Right ventricle myocardium superior (tissue), 1 donor: Measurements from ENCODE around the gene PPP4R3B. TPM values are rescaled to one million over a fixed set of nuclear protein-coding genes. Genes with fewer than 3 reads are reported as not detected.
"Not testable (repeated sequence)": the region's sequence is repeated elsewhere in the genome, so short reads cannot be mapped to it uniquely, and the experiment has no call there.

ENCODE experiments used
- ATAC-seq: fragments of 200-7000 bp; cut with Tn5 transposase; one replicate; pipeline ENCODE4 v1.9.1; 2020; ENCODE audit warnings: mild to moderate bottlenecking; ENCODE audit not compliant: poor library complexity
- DNase-seq: peaks from one replicate; pipeline ENCODE4 v3.0.0-alpha.2; 2020
- intact Hi-C: fragments of 100-400 bp; cut with DNase I; formaldehyde crosslinking; loops from one replicate; pipeline ENCODE4 v1.11.2; 2022
- total RNA-seq: library from RNA; stranded (reverse); fragmentation: NEBNext Ultra II Directional; extraction: Animal tissue kit (Norgen Biotek cat#: 25700); gene quantifications from one replicate; pipeline ENCODE4 v1.2.1, GENCODE V29; 2021
- donor health status: DM: no; HTN: yes; CAD: no; lungs with severe emphysema.

The PPP4R3B gene
- total RNA-seq, 1 donor from 2014 or later = 24.7 TPM

DNA sequence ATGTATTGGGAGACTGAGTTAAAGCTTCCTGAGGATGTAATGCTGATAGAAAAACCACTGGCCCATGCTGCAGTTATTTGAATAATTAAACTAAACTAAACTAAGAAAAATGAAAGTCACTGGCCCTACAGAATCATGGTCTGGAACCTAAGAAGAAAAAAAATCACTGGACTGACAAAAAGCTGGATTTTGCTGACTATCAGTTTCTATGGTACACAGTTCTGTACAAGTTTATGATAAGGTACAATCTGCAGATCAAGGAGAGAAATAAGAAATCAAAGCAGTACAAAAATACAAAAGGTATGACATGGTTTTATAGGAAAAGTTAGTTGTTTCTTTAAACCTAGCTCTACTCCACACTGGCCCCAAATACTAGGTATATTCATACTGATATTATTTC, 15.6 kb downstream of the PPP4R3B start:
- no peak for ATAC-seq
- intact Hi-C loops = no loop called here
- DNase-seq = no peak

DNA sequence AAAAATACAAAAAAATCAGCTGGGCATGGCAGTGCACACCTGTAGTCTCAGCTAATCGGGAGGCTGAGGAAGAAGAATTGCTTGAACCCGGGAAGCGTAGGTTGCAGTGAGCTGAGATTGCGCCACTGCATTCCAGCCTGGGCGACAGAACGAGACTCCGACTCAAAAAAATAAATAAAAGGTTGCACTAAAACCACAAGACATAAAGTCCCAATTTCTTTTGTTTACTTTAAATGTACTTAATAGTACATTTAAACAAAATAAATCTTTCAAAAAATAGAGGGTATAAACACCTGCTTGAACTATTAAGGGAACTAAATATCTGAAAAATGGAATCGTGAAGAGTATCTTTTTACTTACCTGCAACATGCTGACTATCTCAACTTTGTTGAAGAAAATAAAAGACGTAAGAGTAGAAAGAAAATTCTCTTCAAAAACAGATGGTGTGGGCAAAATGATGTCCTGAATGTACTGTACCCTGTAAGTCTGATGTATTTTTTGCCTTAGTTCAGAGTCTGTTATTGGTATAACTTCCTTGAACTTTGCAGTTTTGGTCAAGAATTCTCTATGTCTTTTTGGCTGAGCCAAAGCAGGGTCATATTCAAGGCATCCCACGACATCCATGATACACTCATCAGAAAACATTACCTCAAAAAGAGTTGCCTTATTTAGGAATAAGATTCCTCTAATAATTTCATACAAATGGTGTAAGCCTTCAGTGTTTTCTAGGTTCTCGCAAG, 19.2 kb downstream of the PPP4R3B start:
- intact Hi-C loops = no loop called here
- no peak for DNase-seq

DNA sequence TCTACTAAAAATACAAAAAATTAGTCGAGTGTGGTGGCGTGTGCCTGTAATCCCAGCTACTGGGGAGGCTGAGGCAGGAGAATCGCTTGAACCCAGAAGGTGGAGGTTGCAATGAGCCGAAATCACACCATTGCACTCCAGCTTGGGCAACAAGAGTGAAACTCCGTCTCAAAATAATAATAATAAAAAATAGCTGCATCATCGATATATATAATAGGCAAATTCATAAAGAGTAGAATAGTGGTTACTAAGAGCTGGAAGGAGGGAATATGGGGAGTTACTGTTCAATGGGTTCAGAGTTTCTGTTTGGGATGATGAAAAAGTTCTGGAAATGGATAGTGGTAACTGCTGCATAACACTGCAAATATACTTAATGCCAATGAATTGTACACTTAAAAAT, 20.6 kb downstream of the PPP4R3B start:
- DNase-seq, intact Hi-C loops, ATAC-seq: not testable (repeated sequence)

More for the DNA sequence above, 19.2 kb downstream of the PPP4R3B start:
- no peak for ATAC-seq

DNA sequence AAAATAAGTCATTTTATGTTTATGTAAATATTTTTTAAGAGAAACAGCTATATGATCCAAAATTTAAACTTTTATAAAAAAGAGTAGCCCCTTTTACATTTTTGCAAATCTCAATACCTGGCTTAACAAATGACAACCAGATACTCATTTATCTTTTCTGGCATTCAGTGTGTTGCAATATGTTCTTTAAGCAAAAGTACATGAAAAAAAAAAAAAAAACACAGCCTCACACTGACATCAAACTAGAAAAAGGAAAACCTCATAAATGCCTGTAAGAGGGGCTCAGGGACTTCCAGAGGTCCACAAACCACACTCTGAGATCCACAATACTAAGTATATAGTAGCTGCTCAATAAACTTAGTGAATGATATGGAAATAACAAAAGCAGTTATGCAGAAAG, 21.9 kb downstream of the PPP4R3B start:
- DNase-seq (no peak), ATAC-seq (no peak)
- intact Hi-C loops = no loop called here

DNA sequence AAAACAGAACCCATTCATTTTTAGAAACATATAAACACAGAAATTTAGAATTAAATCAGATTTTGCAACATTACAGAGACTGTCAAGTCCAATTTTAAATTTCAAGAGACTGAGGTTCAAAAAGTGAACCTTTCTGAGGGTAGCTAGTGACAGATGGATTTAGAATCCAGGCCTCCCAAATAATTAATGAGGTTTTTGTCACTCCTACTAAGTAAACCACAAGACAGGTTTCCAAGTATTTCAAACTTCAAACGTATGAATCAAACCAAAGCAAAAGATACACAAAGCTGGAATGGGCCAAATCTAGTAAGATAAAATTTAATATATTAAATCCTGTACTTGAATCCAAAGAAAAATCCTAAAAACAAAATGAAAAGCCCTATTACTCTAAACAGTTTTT, 25.3 kb downstream of the PPP4R3B start:
- no peak for DNase-seq
- intact Hi-C loops = no loop called here
- no peak for ATAC-seq

DNA sequence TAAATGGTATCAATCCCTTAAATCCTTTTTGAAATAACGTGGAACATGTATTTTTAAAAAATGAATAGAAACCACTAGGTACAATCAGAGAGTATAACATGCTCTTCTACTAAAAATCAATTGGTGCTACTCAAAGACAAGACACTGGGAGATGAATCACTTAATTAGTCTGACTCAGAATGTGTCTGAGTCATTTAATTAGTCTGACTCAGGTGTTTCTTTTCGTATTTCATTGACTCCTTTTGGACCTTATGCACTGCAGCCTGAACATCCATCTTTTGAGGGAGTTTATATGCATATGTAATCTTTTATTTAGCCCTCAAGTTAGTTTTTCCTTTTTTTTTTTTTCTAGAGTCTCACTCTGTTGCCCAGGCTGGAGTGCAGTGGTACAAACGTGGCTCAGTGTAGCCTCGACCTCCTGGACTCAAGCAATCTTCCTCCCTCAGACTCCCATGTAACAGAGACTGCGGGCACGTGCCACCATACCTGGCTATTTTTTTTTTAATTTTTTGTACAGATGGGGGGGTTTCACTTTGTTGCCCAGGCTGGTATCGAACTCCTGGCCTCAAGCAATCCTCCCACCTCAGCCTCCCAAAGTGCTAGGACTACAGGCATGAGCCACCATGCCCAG, 26.5 kb downstream of the PPP4R3B start:
- intact Hi-C loops = no loop called here
- no peak for DNase-seq
- no peak for ATAC-seq

DNA sequence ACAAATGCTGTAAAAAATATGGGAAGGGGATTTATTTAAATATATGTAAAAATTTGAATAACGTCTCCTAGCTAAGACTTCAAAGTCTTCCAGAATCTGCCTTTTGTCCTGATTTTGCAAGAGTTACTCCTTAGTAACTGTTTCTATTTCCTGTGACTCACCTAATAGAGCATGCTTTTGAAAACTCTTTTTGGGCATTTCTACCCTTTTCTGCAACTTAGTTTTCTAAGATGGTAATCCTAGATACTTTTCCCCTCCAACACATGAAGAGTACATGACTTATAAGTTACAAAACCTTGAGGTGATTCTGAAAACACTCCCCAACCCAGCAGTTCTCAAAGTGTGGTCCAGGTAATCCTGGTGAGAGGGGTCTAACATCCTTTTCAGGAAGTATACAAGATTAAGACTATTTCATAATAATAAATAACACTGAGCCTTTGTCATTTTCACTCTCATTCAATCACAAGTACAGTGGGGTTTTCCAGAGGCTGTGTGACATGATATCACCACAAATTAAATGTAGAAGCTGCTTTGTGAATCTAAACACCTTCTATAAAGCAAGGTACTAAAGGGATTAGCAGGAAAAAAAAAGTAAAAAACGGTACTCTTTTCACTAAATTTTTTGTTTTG, 31.9 kb downstream of the PPP4R3B start:
- DNase-seq (no peak), ATAC-seq (no peak)
- intact Hi-C loops = no loop called here

DNA sequence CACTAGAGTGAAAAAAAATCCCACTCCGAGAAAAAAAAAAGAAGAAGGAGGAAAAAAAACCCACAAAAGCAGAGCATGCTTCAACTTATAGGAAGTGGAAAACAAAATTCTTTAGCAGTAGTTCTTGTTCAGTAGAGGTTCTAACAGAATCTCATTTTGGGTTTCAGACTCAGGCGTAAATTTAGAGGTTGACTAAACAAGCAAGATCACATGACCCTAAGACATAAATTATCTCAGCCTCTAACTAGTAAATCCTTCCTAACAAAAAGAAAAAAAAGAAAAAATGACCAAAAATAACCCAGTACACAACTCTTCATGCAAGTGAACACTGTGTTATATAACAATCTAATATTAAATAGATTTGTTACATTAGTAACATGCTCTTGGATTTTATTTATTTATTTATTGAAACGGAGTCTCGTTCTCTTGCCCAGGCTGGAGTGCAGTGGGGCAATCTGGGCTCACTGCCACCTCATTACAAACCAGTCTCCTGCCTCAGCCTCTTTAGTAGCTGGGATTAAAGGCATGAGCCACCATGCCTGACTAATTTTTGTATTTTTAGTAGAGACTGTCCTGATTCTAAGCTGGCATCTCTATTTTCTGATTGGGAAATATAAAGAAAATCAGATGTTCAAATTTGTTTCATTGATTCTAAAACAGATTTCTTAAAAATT, 35.4 kb downstream of the PPP4R3B start:
- no peak for DNase-seq
- intact Hi-C loops = no loop called here
- no peak for ATAC-seq

DNA sequence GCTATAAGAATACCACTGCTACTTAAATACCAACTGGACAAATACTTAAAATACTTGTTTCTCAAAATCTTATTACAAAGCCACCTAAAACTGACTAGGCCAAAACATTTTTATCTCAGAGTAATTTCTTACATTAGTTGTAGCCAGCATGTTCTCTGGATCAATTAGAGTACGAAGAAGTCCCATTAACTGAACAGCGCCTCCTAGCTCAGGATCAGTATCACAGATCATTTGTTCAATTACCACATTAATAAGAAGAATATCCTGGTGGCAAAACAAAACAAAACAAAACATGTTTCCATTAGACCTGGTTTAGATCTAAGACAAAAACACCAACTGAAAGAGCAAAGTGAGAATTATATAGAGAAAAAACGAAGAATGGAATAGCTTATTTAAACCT, 36.0 kb downstream of the PPP4R3B start:
- intact Hi-C loops = no loop called here
- ATAC-seq = no peak
- no peak for DNase-seq

DNA sequence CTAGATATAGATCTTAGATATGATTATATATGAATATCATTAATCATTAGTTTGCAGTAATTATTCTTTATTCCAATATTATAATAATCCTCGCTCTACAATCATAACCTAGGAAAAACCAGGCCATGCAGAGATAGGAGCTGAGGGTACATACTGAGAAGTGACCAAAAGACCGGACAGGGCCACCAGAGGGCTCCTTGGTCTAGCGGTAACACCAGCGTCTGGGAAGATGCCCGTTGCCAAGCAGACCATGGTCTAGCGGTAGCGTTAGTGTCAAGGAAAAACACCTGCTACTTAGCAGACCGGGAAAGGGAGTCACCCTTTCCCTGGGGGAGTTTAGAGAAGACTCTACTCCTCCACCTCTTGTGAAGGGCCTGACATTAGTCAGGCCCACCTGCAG, 48.4 kb downstream of the PPP4R3B start:
- DNase-seq, intact Hi-C loops, ATAC-seq: not testable (repeated sequence)

DNA sequence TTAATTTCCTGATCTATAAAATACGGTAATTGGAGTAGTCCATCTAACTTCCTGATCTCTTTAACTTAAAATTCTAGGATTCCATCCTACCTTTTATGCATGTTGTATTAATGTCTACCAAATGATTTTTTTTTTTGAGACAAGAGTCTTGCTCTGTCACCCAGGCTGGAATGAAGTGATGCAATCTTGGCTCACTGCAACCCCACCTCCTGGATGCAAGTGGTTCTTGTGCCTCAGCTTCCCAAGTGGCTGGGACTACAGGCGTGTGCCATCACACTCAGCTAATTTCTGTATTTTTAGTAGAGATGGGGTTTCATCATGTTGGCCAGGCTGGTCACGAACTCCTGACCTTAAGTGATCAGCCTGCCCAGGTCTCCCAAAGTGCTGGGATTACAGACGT, 50.1 kb downstream of the PPP4R3B start:
- intact Hi-C loops = no loop called here
- DNase-seq (no peak), ATAC-seq (no peak)

DNA sequence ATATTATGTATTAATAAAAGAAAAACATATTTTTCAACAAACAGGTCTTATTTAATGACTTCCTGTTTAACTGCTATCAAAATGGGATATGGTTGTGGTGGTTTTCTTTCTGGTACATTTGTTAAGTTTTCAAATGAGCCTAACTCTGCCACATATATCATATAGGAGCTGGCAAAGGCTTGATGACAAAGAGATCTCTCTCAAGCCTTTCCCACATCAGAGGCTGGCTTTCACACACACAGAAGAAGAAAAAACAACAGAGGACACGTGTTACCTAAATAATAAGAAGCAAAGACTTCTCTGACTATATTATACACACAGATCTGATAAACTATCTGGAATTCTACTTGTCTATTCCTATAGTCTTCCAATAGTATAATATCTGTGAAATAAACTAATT, 51.8 kb downstream of the PPP4R3B start:
- intact Hi-C loops = no loop called here
- ATAC-seq (no peak), DNase-seq (no peak)

DNA sequence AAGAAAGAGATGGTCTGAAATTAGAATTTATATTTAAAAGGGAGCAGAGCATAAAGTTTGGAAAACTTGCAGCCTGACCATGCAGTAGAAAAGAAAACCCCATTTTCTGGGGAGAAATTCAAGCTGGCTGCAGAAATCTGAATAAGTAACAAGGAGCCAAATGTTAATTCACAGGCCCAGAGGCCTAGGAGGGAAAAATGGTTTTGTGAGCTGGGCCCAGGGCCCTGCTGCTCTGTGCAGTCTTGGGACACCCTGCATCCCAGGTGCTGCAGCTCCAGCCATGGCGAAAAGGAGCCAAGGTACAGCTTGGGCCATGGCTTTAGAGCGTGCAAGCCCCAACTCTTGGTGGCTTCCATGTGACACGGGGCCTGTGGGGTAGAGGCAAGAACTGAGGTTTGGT, 56.6 kb downstream of the PPP4R3B start:
- ATAC-seq (no peak), DNase-seq (no peak)
- intact Hi-C loops = no loop called here

DNA sequence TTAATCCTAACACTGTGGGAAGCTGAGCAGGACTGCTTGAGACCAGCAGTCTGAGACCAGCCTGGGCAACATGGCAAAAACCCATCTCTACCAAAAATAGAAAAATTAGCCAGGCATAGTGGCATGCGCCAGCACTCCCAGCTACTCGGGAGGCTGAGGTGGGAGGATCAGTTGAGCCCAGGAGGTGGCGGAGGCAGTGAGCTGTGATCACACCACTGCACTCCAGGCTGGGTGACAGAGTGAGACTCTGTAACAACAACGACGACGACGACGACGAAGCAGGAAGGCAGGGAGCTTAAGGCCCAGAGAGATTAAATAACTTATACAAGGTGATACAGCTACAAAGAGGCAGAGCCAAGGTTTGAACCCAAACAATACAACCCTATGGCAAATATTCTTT, 60.6 kb downstream of the PPP4R3B start:
- DNase-seq (no peak), ATAC-seq (no peak)
- intact Hi-C loops = no loop called here

DNA sequence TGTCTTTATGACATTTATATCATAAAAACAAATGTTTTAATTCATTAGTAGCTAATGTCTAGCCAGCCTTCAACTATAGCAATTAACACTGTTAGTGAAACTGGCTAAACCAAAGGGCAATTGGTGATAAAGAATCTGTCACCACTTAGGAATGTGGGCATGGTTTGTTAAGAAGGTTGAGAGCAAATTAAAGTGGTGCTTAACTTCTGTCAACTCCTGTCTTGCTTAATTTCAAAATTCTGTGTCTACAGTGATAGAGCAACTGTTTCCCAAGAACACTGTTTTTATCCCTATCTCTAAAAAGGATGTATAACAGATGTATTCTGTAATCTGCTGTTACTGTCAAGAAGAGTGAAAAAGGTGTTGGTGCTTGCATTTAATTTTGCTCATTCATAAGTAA, 61.4 kb downstream of the PPP4R3B start:
- ATAC-seq = peak; percentile 66
- intact Hi-C loops = no loop called here
- DNase-seq = no peak

DNA sequence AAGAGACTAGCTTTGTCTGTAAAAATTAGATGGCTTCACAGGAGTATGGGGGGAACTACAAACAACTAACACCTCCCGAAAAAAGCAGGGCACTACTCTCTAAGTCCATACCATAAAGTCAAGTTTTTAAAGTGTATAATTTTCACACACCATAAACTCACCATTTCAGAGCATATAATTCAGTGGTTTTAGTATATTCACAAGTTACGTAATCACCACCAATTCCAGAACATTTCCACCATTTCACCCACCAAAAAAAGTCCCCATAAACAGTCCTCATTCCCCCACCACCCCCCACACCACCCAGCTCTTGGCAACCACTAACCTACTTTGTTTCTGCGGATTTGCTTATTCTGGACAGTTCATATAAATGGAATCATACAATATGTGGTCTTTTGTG, 64.1 kb downstream of the PPP4R3B start:
- no peak for ATAC-seq
- intact Hi-C loops = no loop called here

DNA sequence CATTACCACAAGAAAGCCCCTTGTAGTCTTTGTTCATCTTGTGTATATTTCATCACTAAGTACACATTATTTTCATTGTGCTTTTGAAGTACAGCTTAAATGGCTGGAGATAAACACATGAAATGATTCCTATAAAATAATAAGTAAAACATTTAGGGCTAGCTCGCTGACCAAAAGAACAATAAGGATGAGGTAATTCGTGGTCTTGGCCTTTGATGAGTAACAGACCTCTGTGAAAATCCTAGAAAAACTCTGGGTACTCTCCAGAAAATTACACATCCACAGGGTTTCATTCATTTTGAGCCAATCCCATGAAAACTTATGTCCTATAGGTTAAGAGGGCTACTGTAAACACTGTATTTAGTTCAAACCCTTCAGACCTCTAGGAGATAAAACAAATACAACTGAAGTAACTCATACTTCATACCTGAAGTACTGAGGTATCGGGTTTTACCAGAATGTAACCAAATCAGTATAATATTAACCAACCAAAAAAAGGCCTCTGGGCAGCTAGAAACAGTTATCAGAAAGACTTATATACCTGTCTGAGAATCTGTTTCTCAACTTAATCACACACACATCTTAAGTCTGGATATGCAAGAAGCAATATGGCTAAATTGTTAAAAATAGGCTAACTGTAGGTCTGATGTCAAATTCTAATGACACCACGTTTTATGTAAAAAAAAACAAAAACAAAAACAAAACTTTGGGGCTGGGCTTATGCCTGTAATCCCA, 66.9 kb downstream of the PPP4R3B start:
- intact Hi-C loops = no loop called here
- no peak for ATAC-seq
- DNase-seq = no peak

More for the DNA sequence above, 64.1 kb downstream of the PPP4R3B start:
- no peak for DNase-seq

DNA sequence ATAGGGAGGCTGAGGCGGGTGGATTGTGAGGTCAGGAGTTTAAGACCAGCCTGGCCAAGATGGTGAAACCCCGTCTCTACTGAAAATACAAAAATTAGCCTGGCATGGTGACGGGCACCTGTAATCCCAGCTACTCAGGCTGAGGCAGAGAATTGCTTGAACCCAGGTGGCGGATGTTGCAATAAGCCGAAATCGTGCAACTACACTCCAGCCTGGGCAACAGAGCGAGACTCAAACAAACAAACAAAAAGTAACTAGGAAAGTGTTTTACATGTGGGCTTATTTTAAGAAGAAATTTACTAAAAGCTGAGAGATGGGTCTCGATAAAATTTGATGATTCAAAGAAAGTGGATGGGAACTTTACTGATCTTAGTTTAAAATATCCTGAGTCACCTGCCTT, 69.7 kb downstream of the PPP4R3B start:
- ATAC-seq, intact Hi-C loops, DNase-seq: not testable (repeated sequence)

DNA sequence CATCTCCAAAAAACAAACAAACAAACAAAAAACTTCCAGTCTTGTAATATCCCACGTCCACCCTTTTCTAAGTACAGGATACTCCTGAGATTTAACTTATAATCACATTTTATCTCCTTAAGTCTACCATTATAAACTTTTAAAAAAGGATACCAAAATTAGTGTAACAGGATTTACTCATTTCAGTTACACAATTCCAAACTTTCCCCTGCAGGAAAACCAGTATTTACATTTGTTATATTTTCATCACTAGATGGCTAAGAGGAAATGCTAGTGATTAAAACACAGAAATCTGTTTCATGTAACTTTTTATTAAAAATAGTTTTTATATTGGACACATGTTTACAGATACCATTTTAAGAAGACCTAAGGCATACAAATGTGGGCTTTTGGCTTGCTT, 70.4 kb downstream of the PPP4R3B start:
- ATAC-seq (no peak), DNase-seq (no peak)
- intact Hi-C loops = no loop called here
